Trophoblast cell (in vitro differentiated cells and primary cell): Measurements from ENCODE around the gene SERPINI2.

Experiments used
- DNase-seq, 2 donors: peaks; one replicate each; pipeline ENCODE4 v3.0.0-alpha.2; 2016
- H2AFZ ChIP-seq: 2 replicates; pipeline ENCODE4 v1.6.1; 2013; ENCODE audit warnings: low read length, moderate library complexity, mild to moderate bottlenecking; ENCODE audit not compliant: insufficient read depth, poor library complexity
- H2AK5ac ChIP-seq: 2 replicates; pipeline ENCODE4 v1.6.1; 2013; ENCODE audit warnings: mild to moderate bottlenecking, low read length
- H2BK120ac ChIP-seq: 2 replicates; pipeline ENCODE4 v1.6.1; 2013; ENCODE audit warnings: low read length, mild to moderate bottlenecking, moderate library complexity; ENCODE audit not compliant: insufficient read depth, poor library complexity
- H2BK12ac ChIP-seq: 2 replicates; pipeline ENCODE4 v1.6.1; 2013; ENCODE audit warnings: mild to moderate bottlenecking, low read length, moderate library complexity
- H2BK5ac ChIP-seq: 2 replicates; pipeline ENCODE4 v1.6.1; 2013; ENCODE audit warnings: low read length, low read depth, moderate library complexity, mild to moderate bottlenecking; ENCODE audit not compliant: poor library complexity
- H3K14ac ChIP-seq: 2 replicates; pipeline ENCODE4 v1.6.1; 2013; ENCODE audit warnings: mild to moderate bottlenecking, low read length
- H3K18ac ChIP-seq: 2 replicates; pipeline ENCODE4 v1.6.1; 2013; ENCODE audit warnings: mild to moderate bottlenecking, low read length
- H3K23ac ChIP-seq: 2 replicates; pipeline ENCODE4 v1.6.1; 2013; ENCODE audit warnings: low read length
- H3K27ac ChIP-seq: 2 replicates; pipeline ENCODE4 v1.5.1; 2013; ENCODE audit warnings: low read depth, mild to moderate bottlenecking, inconsistent platforms, low read length, moderate library complexity
- H3K27me3 ChIP-seq: 2 replicates; pipeline ENCODE4 v1.6.1; 2013; ENCODE audit warnings: inconsistent platforms, mild to moderate bottlenecking, low read length, moderate library complexity; ENCODE audit not compliant: insufficient read depth
- H3K36me3 ChIP-seq, 2 experiments: 1 replicate in 1 of 2; 2 replicates in 1 of 2; pipeline ENCODE4 v1.6.1; 2013; ENCODE audit warnings: low read length in 2 of 2, mild to moderate bottlenecking in 2 of 2, moderate library complexity in 1 of 2; ENCODE audit not compliant: insufficient read depth in 2 of 2, control insufficient read depth in 1 of 2
- H3K4ac ChIP-seq: 2 replicates; pipeline ENCODE4 v1.6.1; 2013; ENCODE audit warnings: low read depth, mild to moderate bottlenecking, low read length, moderate library complexity
- H3K4me1 ChIP-seq, 2 experiments: 1 replicate in 1 of 2; 2 replicates in 1 of 2; pipeline ENCODE4 v1.6.1; 2013; ENCODE audit warnings: low read length in 2 of 2, mild to moderate bottlenecking in 2 of 2, moderate library complexity in 1 of 2; ENCODE audit not compliant: insufficient read depth in 2 of 2, control insufficient read depth in 1 of 2
- H3K4me2 ChIP-seq: 2 replicates; pipeline ENCODE4 v1.6.1; 2013; ENCODE audit warnings: inconsistent platforms, mild to moderate bottlenecking, low read length, moderate library complexity
- H3K4me3 ChIP-seq: 2 replicates; pipeline ENCODE4 v1.5.1; 2013; ENCODE audit warnings: mild to moderate bottlenecking, low read depth, low read length, inconsistent platforms
- H3K79me1 ChIP-seq: one replicate; pipeline ENCODE4 v1.6.1; 2013; ENCODE audit warnings: low read length
- H3K79me2 ChIP-seq: 2 replicates; pipeline ENCODE4 v1.6.1; 2013; ENCODE audit warnings: low read length, mild to moderate bottlenecking; ENCODE audit not compliant: control insufficient read depth, insufficient read depth, poor library complexity
- H3K9ac ChIP-seq: 2 replicates; pipeline ENCODE4 v1.6.1; 2013; ENCODE audit warnings: mild to moderate bottlenecking, low read length
- H3K9me3 ChIP-seq: 2 replicates; pipeline ENCODE4 v1.6.1; 2013; ENCODE audit warnings: low read depth, mild to moderate bottlenecking, control low read depth, inconsistent platforms, low read length; ENCODE audit not compliant: insufficient read depth
- H4K12ac ChIP-seq: 2 replicates; pipeline ENCODE4 v1.6.1; 2013; ENCODE audit warnings: low read depth, mild to moderate bottlenecking, low read length, moderate library complexity
- H4K8ac ChIP-seq: 2 replicates; pipeline ENCODE4 v1.6.1; 2013; ENCODE audit warnings: low read depth, mild to moderate bottlenecking, low read length, moderate library complexity
- H4K91ac ChIP-seq: one replicate; pipeline ENCODE4 v1.6.1; 2013; ENCODE audit warnings: low read depth, mild to moderate bottlenecking, low read length, moderate library complexity
- WGBS: extraction: QIAGEN DNeasy Blood & Tissue Kit; methylation state at CpG from one replicate; pipeline ENCODE4 v1.1.7; 2013; ENCODE audit warnings: missing lambda C conversion rate; ENCODE audit not compliant: insufficient read length, insufficient coverage; ENCODE audit errors: extremely low coverage; 5-methylcytosine and 5-hydroxymethylcytosine counted together

Gene SERPINI2

GRCh38 chr3:167451282-167451681 is 22.6 kb downstream of the SERPINI2 start:
- Histone ChIP-seq H3K4ac (no peak overlapping the region), H3K9ac (no peak overlapping the region), H3K14ac (no peak overlapping the region), H4K12ac (no peak overlapping the region), H2BK120ac (no peak overlapping the region), H4K8ac (no peak overlapping the region), H3K27ac (no peak overlapping the region), H2AK5ac (no peak overlapping the region), H3K27me3 (no peaks in the 10 kb centered on the region), H2BK5ac (no peak overlapping the region), H3K4me3 (no peak overlapping the region), H3K18ac (no peak overlapping the region), H3K36me3 (no peaks in the 10 kb centered on the region), H2AFZ (no peak overlapping the region), H4K91ac (no peak overlapping the region), H3K79me1 (no peaks in the 10 kb centered on the region), H3K9me3 (no peaks in the 10 kb centered on the region), H3K79me2 (no peaks in the 10 kb centered on the region), H3K4me2 (no peak overlapping the region), H3K23ac (no peak overlapping the region), H3K4me1 (no peaks in the 10 kb centered on the region), H2BK12ac (no peak overlapping the region)
- WGBS, result no CpG with 5 or more reads among the region's 1 CpG
- DNase-seq, result no peak

DNA sequence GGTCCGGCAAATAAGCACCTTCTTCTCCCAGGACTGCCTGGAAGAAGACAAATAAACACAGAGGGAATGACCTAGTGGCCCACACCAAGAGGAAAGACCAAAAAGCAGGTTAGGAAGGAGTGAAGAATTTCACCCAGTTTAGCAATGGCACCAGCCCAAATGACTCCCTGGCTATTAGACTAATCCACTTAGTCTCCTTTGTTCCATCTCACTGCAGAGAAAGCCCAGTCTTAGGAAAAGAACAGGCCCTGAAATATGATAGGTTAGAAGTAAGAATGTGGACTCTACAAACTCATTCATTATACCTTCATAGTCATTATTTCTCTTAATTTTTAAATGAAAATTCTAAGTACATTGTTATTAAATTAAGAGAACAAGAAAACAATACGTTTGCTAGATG is 23.2 kb downstream of the SERPINI2 start:
- H3K27me3 ChIP-seq, result no peaks in the 10 kb centered on the region

GRCh38 chr3:167450195-167450594 is 23.6 kb downstream of the SERPINI2 start:
- DNase-seq, result no peak
- Histone ChIP-seq H4K12ac (no peak overlapping the region), H3K79me2 (no peaks in the 10 kb centered on the region), H2AFZ (no peak overlapping the region), H3K14ac (no peak overlapping the region), H3K4me1 (no peaks in the 10 kb centered on the region), H3K4me3 (no peak overlapping the region), H4K91ac (no peak overlapping the region), H3K79me1 (no peaks in the 10 kb centered on the region), H3K9me3 (no peaks in the 10 kb centered on the region), H3K18ac (no peak overlapping the region), H2BK5ac (no peak overlapping the region), H3K9ac (no peak overlapping the region), H2AK5ac (no peak overlapping the region), H2BK120ac (no peak overlapping the region), H3K4me2 (no peak overlapping the region), H3K4ac (no peak overlapping the region), H3K36me3 (no peaks in the 10 kb centered on the region), H2BK12ac (no peak overlapping the region), H3K27me3 (no peaks in the 10 kb centered on the region), H4K8ac (no peak overlapping the region), H3K23ac (no peak overlapping the region), H3K27ac (no peak overlapping the region)
- WGBS, result no CpG with 5 or more reads among the region's 5 CpGs

More for the DNA sequence above, 23.2 kb downstream of the SERPINI2 start:
- no peak overlapping the region for H3K9ac ChIP-seq
- no peak overlapping the region for H3K14ac ChIP-seq
- no peak overlapping the region for H4K8ac ChIP-seq
- no peak overlapping the region for H3K4me3 ChIP-seq
- H2BK5ac ChIP-seq, result no peak overlapping the region
- H3K9me3 ChIP-seq, result no peaks in the 10 kb centered on the region
- WGBS, result no CpG with 5 or more reads among the region's 2 CpGs
- H2BK120ac ChIP-seq, result no peak overlapping the region
- H3K79me2 ChIP-seq, result no peaks in the 10 kb centered on the region
- DNase-seq, result no peak
- H4K12ac ChIP-seq, result no peak overlapping the region
- no peaks in the 10 kb centered on the region for H3K36me3 ChIP-seq
- no peaks in the 10 kb centered on the region for H3K79me1 ChIP-seq
- no peak overlapping the region for H3K27ac ChIP-seq
- no peak overlapping the region for H3K18ac ChIP-seq
- H2BK12ac ChIP-seq, result no peak overlapping the region
- no peak overlapping the region for H3K4me2 ChIP-seq
- H3K4me1 ChIP-seq, result no peaks in the 10 kb centered on the region
- H3K23ac ChIP-seq, result no peak overlapping the region
- no peak overlapping the region for H2AFZ ChIP-seq
- no peak overlapping the region for H3K4ac ChIP-seq
- H4K91ac ChIP-seq, result no peak overlapping the region
- no peak overlapping the region for H2AK5ac ChIP-seq

- Histone ChIP-seq H2BK5ac (no peak overlapping the region), H3K4me1 (no peaks in the 10 kb centered on the region), H3K79me1 (no peaks in the 10 kb centered on the region)
Measured at GRCh38 chr3:167445491-167445890, 28.4 kb downstream of the SERPINI2 start.

More at GRCh38 chr3:167445491-167445890, 28.4 kb downstream of the SERPINI2 start:
- Histone ChIP-seq H3K36me3 (no peaks in the 10 kb centered on the region), H3K9ac (no peak overlapping the region), H3K4me3 (no peak overlapping the region), H2AFZ (no peak overlapping the region), H3K18ac (no peak overlapping the region), H4K12ac (no peak overlapping the region), H3K9me3 (no peaks in the 10 kb centered on the region), H2AK5ac (no peak overlapping the region), H3K14ac (no peak overlapping the region), H4K91ac (no peak overlapping the region), H3K4me2 (no peak overlapping the region), H3K27ac (no peak overlapping the region), H3K4ac (no peak overlapping the region), H2BK120ac (no peak overlapping the region), H3K27me3 (no peaks in the 10 kb centered on the region), H3K23ac (no peak overlapping the region), H4K8ac (no peak overlapping the region), H3K79me2 (no peaks in the 10 kb centered on the region), H2BK12ac (no peak overlapping the region)
- DNase-seq, result no peak
